Neural progenitor cell (in vitro differentiated cells): Measurements from ENCODE around the gene OOSP4A. TPM values are rescaled to one million over a fixed set of nuclear protein-coding genes. Genes with fewer than 3 reads are reported as not detected.

ENCODE experiments used
- DNase-seq: peaks from one replicate; pipeline ENCODE4 v3.0.0-alpha.2; 2016; ENCODE audit warnings: low spot score
- H2AFZ ChIP-seq: fragments of 200-600 bp; sonication (generic); replicated peaks from 2 replicates; pipeline ENCODE4 v1.6.1; 2016; ENCODE audit warnings: antibody characterized with exemption
- H3F3A ChIP-seq: fragments of 200-600 bp; sonication (generic); 2 replicates; pipeline ENCODE4 v1.6.1; 2016; ENCODE audit warnings: antibody characterized with exemption, low read depth
- H3K27ac ChIP-seq: fragments of 200-600 bp; sonication (generic); 2 replicates; pipeline ENCODE4 v1.5.1; 2016; ENCODE audit warnings: mild to moderate bottlenecking
- H3K27me3 ChIP-seq: fragments of 200-600 bp; sonication (generic); 2 replicates; pipeline ENCODE4 v1.6.1; 2016; ENCODE audit warnings: mild to moderate bottlenecking, moderate library complexity
- H3K36me3 ChIP-seq: fragments of 200-600 bp; sonication (generic); 2 replicates; pipeline ENCODE4 v1.5.1; 2016
- H3K4me1 ChIP-seq: fragments of 200-600 bp; sonication (generic); 2 replicates; pipeline ENCODE4 v1.6.1; 2016; ENCODE audit warnings: mixed run types
- H3K4me2 ChIP-seq: fragments of 200-600 bp; sonication (generic); 2 replicates; pipeline ENCODE4 v1.6.1; 2016
- H3K4me3 ChIP-seq: fragments of 200-600 bp; sonication (generic); 2 replicates; pipeline ENCODE4 v1.5.1; 2016
- H3K79me2 ChIP-seq: fragments of 200-600 bp; sonication (generic); 2 replicates; pipeline ENCODE4 v1.6.1; 2016; ENCODE audit warnings: low read depth
- H3K9ac ChIP-seq: fragments of 200-600 bp; sonication (generic); 2 replicates; pipeline ENCODE4 v1.6.1; 2016
- H3K9me3 ChIP-seq: fragments of 200-600 bp; sonication (generic); 2 replicates; pipeline ENCODE4 v1.5.1; 2016; ENCODE audit warnings: low read depth
- H4K20me1 ChIP-seq: fragments of 200-600 bp; sonication (generic); 2 replicates; pipeline ENCODE4 v1.6.1; 2016; ENCODE audit warnings: low read depth
- H3K27ac Mint-ChIP-seq: 3 replicates; pipeline ENCODE4 v1.8.0; 2021; ENCODE audit warnings: mixed read lengths
- H3K27me3 Mint-ChIP-seq: 2 replicates; pipeline ENCODE4 v1.8.0; 2022; ENCODE audit warnings: low read depth, mild to moderate bottlenecking, inconsistent platforms, moderate library complexity, mixed read lengths; ENCODE audit not compliant: insufficient read depth
- H3K36me3 Mint-ChIP-seq: 3 replicates; pipeline ENCODE4 v1.8.0; 2021; ENCODE audit warnings: mixed read lengths
- H3K4me1 Mint-ChIP-seq: 3 replicates; pipeline ENCODE4 v1.8.0; 2021; ENCODE audit warnings: mixed read lengths
- H3K4me3 Mint-ChIP-seq: 3 replicates; pipeline ENCODE4 v1.8.0; 2021; ENCODE audit warnings: mild to moderate bottlenecking, moderate library complexity, mixed read lengths
- H3K9me3 Mint-ChIP-seq: 3 replicates; pipeline ENCODE4 v1.8.0; 2020; ENCODE audit warnings: mixed read lengths
- CTCF ChIP-seq: fragments of 200-600 bp; sonication (generic); IDR thresholded peaks from 2 replicates; pipeline ENCODE4 v1.5.1; 2017; ENCODE audit warnings: antibody characterized with exemption, mild to moderate bottlenecking
- EZH2 ChIP-seq: fragments of 200-600 bp; sonication (generic); IDR thresholded peaks from 2 replicates; pipeline ENCODE4 v1.6.1; 2017; ENCODE audit warnings: antibody characterized with exemption, mild to moderate bottlenecking, moderate library complexity
- EZH2phosphoT487 ChIP-seq: fragments of 200-600 bp; sonication (generic); IDR thresholded peaks from 2 replicates; pipeline ENCODE4 v1.6.1; 2017; ENCODE audit warnings: antibody characterized with exemption
- total RNA-seq: library from RNA; depleted of rRNA; stranded (reverse); fragments of >200 nt; gene quantifications from 2 replicates; pipeline ENCODE4 v1.2.3, GENCODE V29; 2015; ENCODE audit warnings: low replicate concordance

Gene OOSP4A
- total RNA-seq, 1 donor from 2014 or later: not detected

DNA sequence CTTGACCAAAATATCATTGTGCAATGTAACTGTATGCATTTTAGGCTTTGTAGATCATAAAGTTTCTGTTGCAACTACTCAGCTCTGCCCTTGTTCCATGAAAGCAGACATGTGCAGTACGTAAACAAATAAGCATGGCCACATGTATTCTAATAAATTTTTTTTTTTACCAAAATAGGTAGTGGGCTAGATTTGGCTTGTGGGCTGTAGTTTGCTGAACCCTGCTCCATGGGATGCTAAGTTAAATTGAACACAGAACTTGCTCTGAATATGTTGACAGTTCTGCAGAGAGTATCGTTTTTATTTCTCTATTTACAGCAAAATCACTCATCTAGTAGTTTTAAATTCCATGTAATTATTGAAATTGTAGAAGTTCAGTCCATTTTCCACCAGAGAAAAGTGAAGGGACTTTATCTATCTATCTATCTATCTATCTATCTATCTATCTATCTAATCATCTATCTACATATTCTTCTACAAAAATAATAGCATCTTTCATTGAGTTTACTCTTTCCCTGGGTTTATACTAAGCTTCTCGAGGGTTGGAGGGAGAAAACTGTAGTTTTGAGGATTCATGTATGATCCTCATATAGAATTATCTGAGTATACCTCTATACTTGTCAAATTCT is 9.5 kb upstream of the OOSP4A start:
- TF ChIP-seq EZH2phosphoT487: no peak
- TF ChIP-seq EZH2: no peak
- no peak for TF ChIP-seq CTCF
- Histone ChIP-seq H3F3A (no peaks in the 10 kb centered on the region), H2AFZ (no peak overlapping the region), H3K27ac (no peak overlapping the region), H3K4me2 (no peak overlapping the region), H3K27me3 (no peaks in the 10 kb centered on the region), H3K4me1 (no peaks in the 10 kb centered on the region), H4K20me1 (no peaks in the 10 kb centered on the region), H3K9ac (no peak overlapping the region), H3K4me3 (no peak overlapping the region), H3K79me2 (no peaks in the 10 kb centered on the region), H3K36me3 (no peaks in the 10 kb centered on the region), H3K9me3 (no peaks in the 10 kb centered on the region)
- Mint-ChIP-seq H3K9me3 (no peaks in the 10 kb centered on the region), H3K27me3 (no peaks in the 10 kb centered on the region), H3K4me3 (no peak overlapping the region), H3K4me1 (no peaks in the 10 kb centered on the region), H3K36me3 (no peaks in the 10 kb centered on the region), H3K27ac (no peak overlapping the region)
- no peak for DNase-seq

DNA sequence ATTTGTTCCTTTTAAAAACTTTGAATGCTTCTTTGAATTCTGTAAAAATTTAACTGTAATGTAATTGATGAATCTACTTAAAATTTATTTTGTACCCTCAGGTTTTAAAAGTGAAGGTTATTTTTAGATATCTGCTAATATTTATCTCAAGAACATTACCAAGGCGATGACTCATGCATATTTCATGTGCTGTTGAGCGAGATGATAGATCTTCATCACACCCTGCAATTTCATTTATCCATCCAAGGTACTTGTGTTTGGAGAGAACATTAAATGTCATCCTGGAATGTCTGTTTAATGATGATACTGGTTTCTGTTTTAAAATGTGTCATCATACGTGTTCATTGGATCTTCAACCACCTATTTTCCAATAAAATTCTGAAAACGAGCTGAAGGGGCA is 6.7 kb upstream of the OOSP4A start:
- no peaks in the 10 kb centered on the region for H4K20me1 ChIP-seq
- H3K9ac ChIP-seq: no peak overlapping the region
- H3K4me1 ChIP-seq: no peaks in the 10 kb centered on the region
- H2AFZ ChIP-seq: no peak overlapping the region
- Mint-ChIP-seq H3K36me3 (no peaks in the 10 kb centered on the region), H3K27ac (no peak overlapping the region), H3K9me3 (no peaks in the 10 kb centered on the region), H3K4me1 (no peaks in the 10 kb centered on the region), H3K4me3 (no peak overlapping the region), H3K27me3 (peaks cover 3% of the 10 kb centered on the region)
- no peak overlapping the region for H3K4me3 ChIP-seq
- H3K27ac ChIP-seq: no peak overlapping the region
- TF ChIP-seq CTCF (no peak), EZH2 (no peak), EZH2phosphoT487 (no peak)
- H3K9me3 ChIP-seq: no peaks in the 10 kb centered on the region
- no peak overlapping the region for H3K4me2 ChIP-seq
- no peaks in the 10 kb centered on the region for H3K36me3 ChIP-seq
- no peak for DNase-seq
- H3F3A ChIP-seq: no peaks in the 10 kb centered on the region
- no peaks in the 10 kb centered on the region for H3K79me2 ChIP-seq
- no peaks in the 10 kb centered on the region for H3K27me3 ChIP-seq

GRCh38 chr11:59960502-59961381 is 3.1 kb upstream of the OOSP4A start:
- no peak overlapping the region for H3K4me3 Mint-ChIP-seq
- peaks cover 3% of the 10 kb centered on the region for H3K27me3 Mint-ChIP-seq
- DNase-seq: no peak
- Histone ChIP-seq H3K36me3 (no peaks in the 10 kb centered on the region), H3K9ac (no peak overlapping the region), H3F3A (no peaks in the 10 kb centered on the region), H3K27ac (no peak overlapping the region), H3K4me3 (no peak overlapping the region), H3K79me2 (no peaks in the 10 kb centered on the region), H3K27me3 (no peaks in the 10 kb centered on the region), H2AFZ (no peak overlapping the region), H3K4me2 (no peak overlapping the region), H4K20me1 (no peaks in the 10 kb centered on the region), H3K9me3 (no peaks in the 10 kb centered on the region), H3K4me1 (no peaks in the 10 kb centered on the region)
- no peaks in the 10 kb centered on the region for H3K36me3 Mint-ChIP-seq
- TF ChIP-seq EZH2phosphoT487 (no peak), EZH2 (no peak), CTCF (no peak)
- H3K9me3 Mint-ChIP-seq: no peaks in the 10 kb centered on the region
- no peaks in the 10 kb centered on the region for H3K4me1 Mint-ChIP-seq
- H3K27ac Mint-ChIP-seq: no peak overlapping the region
